Parathyroid adenoma (tissue), 2 donors: ENCODE measurements around the gene SBNO2.

Experiments
- H2AFZ ChIP-seq: fragments of 300-600 bp; sonication (generic); one replicate; pipeline ENCODE4 v1.7.0; 2017; ENCODE audit warnings: antibody characterized with exemption, mild to moderate bottlenecking
- H3K27ac ChIP-seq: fragments of 300-600 bp; sonication (generic); one replicate; pipeline ENCODE4 v1.7.0; 2017
- H3K27me3 ChIP-seq: fragments of 300-600 bp; sonication (generic); one replicate; pipeline ENCODE4 v1.7.0; 2017; ENCODE audit warnings: low read length; ENCODE audit not compliant: control insufficient read depth, insufficient read depth
- H3K36me3 ChIP-seq: fragments of 300-600 bp; sonication (generic); one replicate; pipeline ENCODE4 v1.7.0; 2017; ENCODE audit warnings: low read length; ENCODE audit not compliant: control insufficient read depth, insufficient read depth
- H3K4me1 ChIP-seq: fragments of 300-600 bp; sonication (generic); one replicate; pipeline ENCODE4 v1.7.0; 2017; ENCODE audit warnings: control low read depth
- H3K4me2 ChIP-seq: fragments of 300-600 bp; sonication (generic); one replicate; pipeline ENCODE4 v1.7.0; 2017; ENCODE audit warnings: low read length
- H3K4me3 ChIP-seq: fragments of 300-600 bp; sonication (generic); one replicate; pipeline ENCODE4 v1.7.0; 2017; ENCODE audit warnings: low read depth, low read length
- H3K79me2 ChIP-seq: fragments of 300-600 bp; sonication (generic); one replicate; pipeline ENCODE4 v1.7.0; 2017; ENCODE audit warnings: control low read depth
- H3K9ac ChIP-seq: fragments of 300-600 bp; sonication (generic); one replicate; pipeline ENCODE4 v1.7.0; 2017; ENCODE audit warnings: mild to moderate bottlenecking
- H3K9me3 ChIP-seq: fragments of 300-600 bp; sonication (generic); one replicate; pipeline ENCODE4 v1.7.0; 2017; ENCODE audit warnings: low read length; ENCODE audit not compliant: control insufficient read depth
- CTCF ChIP-seq: fragments of 300-600 bp; sonication (generic); IDR thresholded peaks from one replicate; pipeline ENCODE4 v1.7.0; 2017; ENCODE audit warnings: antibody characterized with exemption, mild to moderate bottlenecking
- donor health status: primary hyperparathyroidism.

The SBNO2 gene

GRCh38 chr19:1066251-1066747, 107.8 kb downstream of the SBNO2 start:
- H3K4me3 ChIP-seq = no peak overlapping the region
- no peaks in the 10 kb centered on the region for H3K79me2 ChIP-seq
- H3K9me3 ChIP-seq = no peaks in the 10 kb centered on the region
- H3K27ac ChIP-seq = no peak overlapping the region
- no peak overlapping the region for H2AFZ ChIP-seq
- H3K9ac ChIP-seq = no peak overlapping the region
- peaks cover 7% of the 10 kb centered on the region for H3K27me3 ChIP-seq
- H3K36me3 ChIP-seq = no peaks in the 10 kb centered on the region
- no peak for TF ChIP-seq CTCF
- peaks cover 2% of the 10 kb centered on the region for H3K4me1 ChIP-seq
- H3K4me2 ChIP-seq = peak overlapping the region; percentile 22

- Histone ChIP-seq H3K4me3 (no peak overlapping the region), H3K4me1 (peaks cover 2% of the 10 kb centered on the region), H3K79me2 (no peaks in the 10 kb centered on the region), H3K4me2 (no peak overlapping the region), H3K9ac (no peak overlapping the region), H3K9me3 (no peaks in the 10 kb centered on the region), H3K27ac (no peak overlapping the region), H3K36me3 (no peaks in the 10 kb centered on the region), H3K27me3 (peaks cover 7% of the 10 kb centered on the region), H2AFZ (no peak overlapping the region)
- no peak for TF ChIP-seq CTCF
These were observed 108.4 kb downstream of the SBNO2 start for GRCh38 chr19:1065606-1066109.

DNA sequence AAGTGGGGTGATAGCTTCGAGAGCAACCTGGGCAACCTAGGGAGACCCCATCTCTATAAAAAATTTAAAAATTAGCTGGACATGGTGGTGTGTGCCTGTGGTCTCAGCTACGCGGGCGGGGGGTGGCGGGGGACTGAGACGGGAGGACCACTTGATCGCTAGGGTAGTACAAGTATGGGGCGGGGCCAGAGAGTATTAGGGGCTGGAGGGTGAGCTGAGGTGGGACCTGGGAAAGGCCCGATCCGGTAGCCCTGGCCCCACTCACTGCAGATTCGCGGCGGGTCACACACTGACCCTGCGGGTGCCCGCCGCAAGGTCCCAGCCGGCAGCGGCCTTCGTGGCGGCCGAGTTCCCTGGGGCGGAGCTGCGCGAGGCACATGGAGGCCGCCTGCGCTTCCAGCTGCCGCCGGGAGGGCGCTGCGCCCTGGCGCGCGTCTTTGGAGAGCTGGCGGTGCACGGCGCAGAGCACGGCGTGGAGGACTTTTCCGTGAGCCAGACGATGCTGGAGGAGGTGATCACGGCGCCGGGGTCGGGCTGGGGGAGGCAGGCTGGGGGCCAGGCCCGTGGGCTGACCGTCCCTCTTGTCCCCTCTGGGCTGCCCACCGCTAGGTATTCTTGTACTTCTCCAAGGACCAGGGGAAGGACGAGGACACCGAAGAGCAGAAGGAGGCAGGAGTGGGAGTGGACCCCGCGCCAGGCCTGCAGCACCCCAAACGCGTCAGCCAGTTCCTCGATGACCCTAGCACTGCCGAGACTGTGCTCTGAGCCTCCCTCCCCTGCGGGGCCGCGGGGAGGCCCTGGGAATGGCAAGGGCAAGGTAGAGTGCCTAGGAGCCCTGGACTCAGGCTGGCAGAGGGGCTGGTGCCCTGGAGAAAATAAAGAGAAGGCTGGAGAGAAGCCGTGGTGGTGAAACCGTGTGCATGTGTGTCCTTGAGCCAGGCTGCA, 109.1 kb downstream of the SBNO2 start:
- Histone ChIP-seq H3K4me2 (peak overlapping the region; percentile 40), H3K36me3 (no peaks in the 10 kb centered on the region), H3K9ac (no peak overlapping the region), H3K9me3 (no peaks in the 10 kb centered on the region), H3K4me1 (peaks cover 2% of the 10 kb centered on the region), H3K4me3 (no peak overlapping the region), H3K27ac (no peak overlapping the region), H3K27me3 (peaks cover 7% of the 10 kb centered on the region), H2AFZ (peak overlapping the region; percentile 62), H3K79me2 (no peaks in the 10 kb centered on the region)
- TF ChIP-seq CTCF = peak; percentile 79

DNA sequence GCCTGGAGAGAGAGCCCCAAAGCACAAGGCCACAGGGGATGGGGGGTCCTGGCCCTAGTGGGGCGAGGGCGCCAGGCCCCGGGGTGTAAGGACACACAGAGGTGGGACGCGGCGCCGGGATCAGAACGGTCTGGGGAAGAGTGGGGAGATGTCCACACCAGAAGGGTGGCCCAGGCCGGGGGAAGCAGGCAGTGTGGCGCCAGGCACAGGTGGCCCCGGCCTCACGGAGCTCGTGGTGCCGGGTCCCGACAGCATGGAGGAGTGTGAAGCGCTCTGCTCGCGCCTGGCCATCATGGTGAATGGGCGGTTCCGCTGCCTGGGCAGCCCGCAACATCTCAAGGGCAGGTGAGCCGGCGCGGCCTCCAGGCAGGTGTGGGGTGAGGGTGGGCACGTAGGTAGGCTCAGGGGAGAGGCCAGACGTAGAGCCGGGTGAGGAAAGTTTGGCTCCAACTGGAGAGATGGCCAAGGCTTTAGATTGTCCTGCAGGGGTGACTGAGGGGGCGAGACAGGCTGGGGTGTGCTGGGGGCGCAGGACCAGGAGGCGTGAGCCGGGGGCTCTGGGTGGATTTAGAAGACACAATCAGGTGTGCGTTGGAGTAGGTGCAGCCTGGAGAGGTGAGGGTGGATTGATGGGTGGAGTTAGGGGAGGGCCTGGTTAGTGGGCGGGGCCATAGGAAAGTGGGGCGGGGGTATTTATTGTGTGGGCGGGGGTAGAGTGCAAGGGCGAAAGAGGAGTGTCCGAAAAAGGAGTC, 110.0 kb downstream of the SBNO2 start:
- Histone ChIP-seq H3K27me3 (peaks cover 7% of the 10 kb centered on the region), H3K79me2 (no peaks in the 10 kb centered on the region), H3K36me3 (no peaks in the 10 kb centered on the region), H3K4me1 (peaks cover 2% of the 10 kb centered on the region), H3K9me3 (no peaks in the 10 kb centered on the region), H3K4me3 (no peak overlapping the region), H3K4me2 (no peak overlapping the region), H3K9ac (no peak overlapping the region), H2AFZ (no peak overlapping the region), H3K27ac (no peak overlapping the region)
- TF ChIP-seq CTCF = no peak
